NCI-H345 (cell line): ENCODE data around the gene STRA6.

ENCODE experiments used
- DNase-seq: peaks from one replicate; lab custom pipeline; 2025; lab: John Stamatoyannopoulos, UW

Gene STRA6

DNA sequence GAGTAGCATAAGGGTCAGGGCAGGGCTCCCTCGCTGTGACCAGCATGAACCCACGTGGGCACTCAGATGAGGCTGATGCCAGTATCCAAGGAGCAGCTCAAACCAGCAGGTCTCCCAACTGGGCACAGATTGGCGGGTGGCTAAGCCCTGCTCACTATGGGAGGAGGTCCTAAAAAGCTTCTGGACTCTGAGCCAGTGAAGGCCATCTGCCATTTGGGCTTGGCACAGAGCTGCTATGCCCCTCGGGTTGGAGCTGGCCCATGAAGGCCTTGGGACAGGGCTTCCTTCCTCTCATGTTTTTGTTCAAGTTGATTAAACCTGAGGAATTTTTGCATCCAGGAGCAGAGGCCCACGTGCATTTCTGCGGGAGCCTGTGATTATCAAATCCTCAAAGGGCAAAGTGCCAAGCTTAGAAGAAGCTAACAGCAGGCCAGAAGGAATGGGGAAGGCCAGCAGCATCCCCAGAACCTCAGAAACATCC, 4.3 kb upstream of the STRA6 start:
- DNase-seq: no peak

DNA sequence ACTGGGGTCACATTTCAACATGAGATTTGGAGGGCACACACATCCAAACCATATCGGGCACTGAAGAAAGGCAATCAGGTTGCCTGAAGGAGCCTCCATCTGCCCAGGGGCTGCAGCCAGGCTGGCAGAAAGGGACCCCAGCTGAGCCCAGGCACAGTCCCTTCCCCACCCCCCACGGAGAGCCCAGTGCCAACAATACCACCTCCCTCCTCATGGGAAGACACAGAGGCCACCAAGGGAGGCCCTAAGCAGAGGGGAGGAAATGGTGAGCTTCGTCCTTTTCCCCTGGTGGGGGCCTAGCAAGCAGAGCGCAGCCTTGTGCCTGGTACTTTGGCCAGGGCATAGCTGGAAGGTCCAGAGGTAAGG, 3.0 kb upstream of the STRA6 start:
- no peak for DNase-seq

DNA sequence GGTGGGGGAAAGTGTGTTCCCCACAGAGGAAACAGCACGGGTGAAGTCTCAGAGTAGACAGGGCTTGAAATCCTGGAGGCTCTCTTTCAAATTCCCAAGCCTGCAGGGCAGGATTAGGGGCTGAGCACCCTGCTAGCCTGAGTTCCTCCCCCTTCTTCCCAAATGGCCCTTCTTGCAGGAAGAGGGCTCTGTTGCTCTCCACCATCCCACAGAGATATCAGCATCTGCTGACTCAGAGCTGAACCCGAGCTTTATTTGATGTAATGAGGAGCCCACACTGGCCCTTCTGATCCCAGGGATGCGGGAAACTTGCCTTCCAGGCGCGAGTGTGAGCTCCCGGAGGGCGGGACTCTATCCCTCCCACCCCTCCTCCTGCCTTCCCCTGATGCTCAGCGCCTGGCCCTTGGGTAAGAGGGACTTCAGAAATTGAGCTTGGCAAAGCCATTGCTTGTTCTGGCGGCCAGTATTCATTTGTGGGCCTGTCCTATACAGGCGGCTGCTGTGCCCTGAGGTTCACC, 1.4 kb upstream of the STRA6 start:
- DNase-seq: no peak

DNA sequence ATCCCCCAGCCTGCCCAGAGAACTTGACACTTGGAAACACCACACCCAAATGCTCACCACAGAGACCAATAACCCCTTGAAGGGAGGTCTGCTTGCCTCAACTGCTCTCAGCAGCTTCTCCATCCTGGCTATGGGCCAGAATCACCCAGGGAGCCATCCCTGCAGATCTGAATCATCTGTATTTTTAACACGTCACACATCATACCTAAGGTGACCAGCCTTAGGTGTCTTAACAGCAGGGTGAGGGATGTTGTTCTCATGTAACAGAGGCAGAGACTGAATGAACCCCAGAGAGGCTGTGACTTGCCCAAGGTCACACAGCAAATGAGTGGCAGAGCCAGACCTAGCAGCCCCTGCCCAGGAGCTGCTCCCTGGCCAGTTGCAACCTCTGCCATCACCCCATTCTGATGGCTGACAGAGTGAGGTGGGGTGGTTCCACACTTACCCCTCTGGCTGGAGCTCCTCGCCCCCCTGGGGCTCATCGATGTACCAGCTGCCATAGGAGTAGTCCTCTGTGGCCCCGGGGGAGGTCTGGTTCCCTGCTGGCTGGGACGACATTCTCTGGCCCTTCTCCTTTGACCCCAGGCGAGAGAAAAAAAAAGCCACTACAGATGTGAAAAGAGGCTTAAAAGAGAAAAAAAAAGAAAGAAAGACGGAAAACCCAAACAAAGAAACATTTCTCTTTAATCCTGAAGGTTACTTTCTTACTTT, 722 bp downstream of the STRA6 start:
- no peak for DNase-seq

DNA sequence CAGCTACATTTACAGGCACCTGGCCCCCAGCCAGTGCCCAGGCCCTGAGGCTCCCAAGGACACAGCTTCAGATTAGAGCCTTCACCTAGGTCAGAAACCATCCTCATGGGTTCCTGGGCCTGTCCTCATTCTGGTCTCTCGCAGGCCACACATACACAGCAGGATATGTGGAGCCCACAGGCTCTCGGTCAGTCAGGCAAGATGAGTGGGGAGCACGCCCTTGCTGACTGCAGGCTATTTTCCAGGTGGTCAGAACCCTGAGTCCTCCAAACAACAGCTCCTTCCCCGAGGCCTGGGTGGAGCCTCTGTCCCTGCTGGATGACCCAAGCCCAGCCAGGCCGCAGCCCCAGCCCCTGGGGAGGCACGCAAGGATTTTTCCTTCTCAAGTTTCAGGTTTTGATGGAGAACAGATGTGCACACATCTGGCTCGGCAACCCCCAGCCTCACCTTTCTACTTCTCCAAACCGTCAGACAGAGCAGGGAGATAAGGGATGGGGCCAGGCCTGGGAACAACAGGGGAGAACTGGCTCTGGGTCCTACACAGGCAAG, 1.6 kb downstream of the STRA6 start:
- no peak for DNase-seq

DNA sequence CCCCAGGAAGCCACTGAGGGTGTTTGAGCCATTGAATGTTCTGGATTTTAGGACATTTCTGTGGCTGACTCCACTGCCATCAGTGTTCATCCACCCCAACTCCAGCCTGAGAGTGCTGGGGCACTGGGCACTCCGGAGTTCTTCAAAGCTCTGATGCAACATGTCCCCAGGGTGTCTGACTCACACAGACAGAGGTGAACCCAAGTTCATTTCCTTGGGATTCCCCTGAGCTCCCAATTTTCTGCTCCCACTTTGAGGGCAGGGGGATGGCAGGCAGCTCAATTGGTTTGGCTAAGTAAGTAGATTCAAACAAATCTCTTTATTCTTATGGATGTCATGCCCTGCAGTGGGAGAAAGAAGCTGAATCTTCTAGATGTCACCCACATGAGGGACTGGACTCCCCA, 2.2 kb downstream of the STRA6 start:
- DNase-seq: no peak

DNA sequence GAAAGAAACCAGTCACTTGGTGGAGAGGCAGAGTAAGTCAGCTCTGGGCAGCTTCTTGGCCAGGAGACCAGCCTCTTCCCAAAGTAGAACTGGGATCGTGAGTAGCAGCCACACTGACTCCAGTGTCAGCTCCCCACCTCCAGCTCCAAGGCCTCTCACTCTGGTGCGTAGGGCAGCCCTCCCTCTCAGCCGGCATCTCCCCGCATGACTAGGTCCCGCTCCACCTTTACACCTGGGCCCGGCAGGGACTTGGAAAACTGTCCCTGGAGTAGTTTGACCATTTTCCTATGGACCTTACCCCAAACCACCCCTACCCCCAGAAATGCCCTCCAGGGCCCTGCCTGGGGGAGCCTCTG, 3.3 kb downstream of the STRA6 start:
- DNase-seq: no peak

DNA sequence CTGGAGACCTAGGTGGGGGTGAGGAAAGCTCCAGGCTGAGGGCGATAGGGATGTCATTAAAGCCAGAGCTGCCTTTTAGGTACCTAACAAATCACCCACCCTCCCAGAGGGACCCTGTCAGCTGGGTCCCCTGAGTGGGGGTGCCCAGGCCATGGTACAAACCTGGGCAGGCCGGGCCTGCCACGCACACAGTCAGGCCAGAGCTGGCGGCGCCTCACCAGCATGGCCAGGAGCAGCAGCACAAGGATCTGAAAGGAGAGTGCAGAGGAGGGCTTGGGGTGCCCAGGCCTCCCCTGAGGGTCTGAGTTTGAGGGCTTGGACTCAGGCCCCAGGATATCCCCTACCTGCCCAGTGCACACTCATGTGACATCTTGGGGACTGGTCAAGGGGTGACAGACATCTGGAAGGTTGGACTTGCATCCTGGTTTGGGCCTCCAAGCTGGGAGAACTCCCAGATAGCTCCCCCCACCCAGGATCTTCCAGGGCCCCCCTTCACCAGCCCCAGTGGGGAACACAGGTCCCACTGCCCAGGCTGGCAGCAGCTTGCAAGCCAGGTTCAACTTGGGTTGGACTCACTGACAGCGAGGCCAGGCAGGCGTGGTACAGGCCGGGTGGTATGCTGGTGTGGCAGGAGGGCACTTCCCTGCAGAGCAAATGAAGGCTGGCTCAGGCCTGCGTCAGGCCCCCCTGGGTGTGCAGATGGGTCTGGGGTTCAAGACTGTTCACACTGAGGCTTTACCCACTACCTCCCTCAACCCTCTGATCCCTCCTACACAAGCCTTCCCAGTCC, 5.2 kb downstream of the STRA6 start:
- DNase-seq: no peak

DNA sequence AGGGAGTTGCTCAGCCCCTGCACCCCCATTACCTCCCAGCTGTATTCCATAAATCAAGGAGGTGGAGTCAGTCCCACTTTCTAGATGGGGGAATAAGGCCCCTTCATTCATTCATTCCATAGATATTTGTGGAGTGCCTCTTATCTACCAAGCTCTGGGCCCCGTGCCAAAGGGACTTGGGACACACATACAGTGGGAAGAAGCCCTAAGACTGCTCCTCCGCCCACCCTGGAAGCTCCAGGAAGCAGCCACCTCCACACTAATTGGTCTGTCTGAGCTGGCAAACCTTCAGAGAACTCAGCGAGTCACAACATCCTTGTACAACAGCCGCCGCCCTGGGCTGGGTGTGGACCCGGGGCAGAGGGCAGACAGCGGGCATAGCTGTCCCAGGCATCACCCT, 6.4 kb downstream of the STRA6 start:
- peak; percentile 42 for DNase-seq

DNA sequence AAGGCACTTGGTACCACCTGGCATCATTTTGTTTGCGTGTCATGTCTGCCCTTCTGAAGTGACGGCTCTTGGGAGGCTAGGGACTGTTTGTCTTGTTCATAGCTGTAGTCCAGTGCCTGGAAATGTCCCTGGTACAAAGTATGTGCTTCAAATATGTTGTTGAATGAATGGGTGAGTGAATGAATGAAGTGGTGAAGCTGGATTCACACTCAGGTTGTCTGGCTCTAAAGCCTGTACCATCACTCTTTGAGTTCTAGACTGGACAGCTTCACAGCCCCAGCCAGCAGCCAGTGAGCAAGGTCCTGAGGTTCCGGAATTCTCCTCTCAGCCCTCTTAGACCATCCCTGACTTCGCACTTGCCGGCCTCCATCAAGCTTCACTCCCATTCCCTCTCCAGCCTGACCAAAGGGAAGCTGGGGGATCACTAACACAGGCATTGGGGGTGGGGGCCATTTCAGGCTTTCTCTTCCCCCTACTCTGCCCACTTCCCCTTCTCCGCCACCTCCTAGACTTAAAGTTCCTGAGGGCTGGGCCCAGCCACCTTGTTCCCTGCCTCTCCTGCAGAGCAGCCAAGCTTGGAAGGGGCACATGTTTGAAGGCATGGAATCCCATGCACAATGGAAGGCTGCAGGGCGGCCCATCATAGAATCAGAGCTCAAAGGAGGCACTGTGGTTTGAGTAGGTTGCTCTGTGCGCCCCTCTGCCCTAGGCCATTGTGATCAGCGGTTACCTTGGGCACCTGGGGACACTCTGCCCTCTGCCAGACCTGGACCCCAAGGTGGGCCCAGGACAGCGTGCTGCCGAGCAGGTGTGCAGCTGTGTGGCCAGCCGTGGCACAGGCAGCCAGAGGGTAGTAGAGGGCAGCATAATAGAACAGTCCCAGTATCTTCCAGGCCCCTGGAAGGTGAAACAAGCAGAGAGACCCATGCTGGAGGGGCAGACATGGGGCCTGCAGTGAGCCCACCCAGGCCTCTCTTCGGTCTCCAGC, 7.7 kb downstream of the STRA6 start:
- no peak for DNase-seq

DNA sequence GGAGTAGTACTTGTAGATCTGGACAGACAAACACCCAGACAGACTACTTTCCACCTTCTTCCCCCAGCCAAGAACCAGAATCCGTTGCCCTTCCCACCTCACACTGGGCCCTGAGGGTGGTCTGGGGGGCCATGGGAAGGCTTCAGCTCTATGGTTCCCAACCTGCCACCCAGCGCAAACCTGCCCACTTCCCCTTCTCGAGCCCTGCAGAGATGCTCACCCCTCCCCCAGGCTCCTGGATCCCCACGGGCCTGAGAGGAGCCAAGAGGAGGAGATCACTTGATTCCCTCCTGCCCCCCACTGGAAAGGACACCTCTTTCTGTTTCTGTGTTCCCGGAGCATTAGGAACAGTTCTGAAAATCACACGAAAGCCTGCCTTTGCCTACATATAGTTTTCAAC, 8.7 kb downstream of the STRA6 start:
- no peak for DNase-seq

DNA sequence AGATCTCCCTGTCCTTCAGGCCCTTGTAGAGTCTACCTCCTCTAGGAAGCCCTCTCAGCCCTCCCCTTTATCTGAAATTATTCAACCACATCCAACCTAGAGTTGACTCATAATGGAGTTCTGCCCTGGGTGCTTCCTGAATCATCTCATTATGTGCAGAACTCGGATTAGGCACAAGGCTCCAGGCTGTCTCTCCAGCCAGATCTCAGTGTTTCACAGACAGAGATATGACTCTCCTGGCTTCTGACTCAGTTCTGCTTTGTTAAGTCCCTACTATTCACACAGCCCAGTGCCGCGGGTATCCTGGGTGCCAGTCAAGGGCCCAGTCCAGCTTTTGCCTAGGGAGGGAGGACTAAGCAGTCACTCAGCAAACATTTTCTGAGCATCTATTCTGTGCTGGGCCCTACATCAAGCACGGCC, 9.3 kb downstream of the STRA6 start:
- DNase-seq: no peak

DNA sequence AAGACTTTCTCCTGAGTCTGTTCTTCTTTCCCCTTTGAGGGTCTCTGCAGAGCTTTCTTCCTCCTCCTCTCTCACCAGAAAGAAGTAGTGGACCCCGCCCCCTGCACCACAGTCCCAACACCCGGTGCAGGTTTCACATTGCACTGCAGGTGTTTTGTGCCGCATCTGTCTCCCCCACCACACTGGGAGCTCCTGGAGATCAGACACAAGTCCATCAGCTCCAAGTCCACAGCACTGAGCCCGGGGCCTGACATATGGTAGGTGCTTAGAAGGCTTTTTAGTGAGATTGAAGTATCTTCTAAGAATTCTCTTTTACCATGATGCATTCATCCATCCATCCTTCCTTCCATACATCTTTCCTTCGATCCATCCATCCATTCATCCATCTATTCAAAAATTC, 9.8 kb downstream of the STRA6 start:
- DNase-seq: no peak

DNA sequence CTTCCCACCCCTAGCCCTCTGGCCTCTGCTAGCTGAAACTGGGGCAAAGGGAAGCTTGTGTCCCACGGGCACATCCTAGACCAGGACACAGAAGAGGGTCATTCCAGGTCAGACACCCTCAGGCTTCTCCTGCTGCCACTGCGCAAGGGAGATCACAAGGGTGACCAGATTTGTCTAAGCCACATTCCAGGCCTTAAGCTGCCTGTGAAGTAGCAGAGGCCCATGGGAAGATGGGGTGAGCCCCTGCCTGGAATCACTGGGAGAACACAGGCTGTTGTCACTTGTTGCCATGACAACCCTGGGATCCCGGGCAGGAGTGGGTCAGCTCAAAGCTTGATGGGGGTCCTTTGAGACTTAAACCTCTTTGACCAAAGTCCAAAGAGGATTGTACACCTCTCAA, 10.8 kb downstream of the STRA6 start:
- DNase-seq: no peak

DNA sequence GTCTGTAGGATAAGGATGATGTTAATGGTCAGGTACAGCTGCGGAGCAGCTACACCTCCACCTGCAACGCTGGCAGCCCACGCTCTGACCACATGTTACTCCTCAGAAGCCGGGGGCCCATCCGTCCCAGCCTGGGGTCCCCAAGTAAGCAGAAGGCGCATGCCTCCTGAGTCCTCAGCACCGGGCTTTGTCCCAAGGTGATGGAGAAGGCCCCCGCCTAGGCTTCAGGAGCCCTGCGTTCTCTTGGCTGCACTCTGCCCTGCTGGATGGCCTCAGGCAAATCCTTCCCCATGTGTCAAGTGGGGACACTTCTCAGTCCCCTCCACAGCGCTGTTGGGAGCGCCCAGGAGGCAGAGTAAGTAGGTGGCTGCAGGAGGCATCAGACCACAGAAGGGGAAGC, 14.4 kb downstream of the STRA6 start:
- DNase-seq: no peak

DNA sequence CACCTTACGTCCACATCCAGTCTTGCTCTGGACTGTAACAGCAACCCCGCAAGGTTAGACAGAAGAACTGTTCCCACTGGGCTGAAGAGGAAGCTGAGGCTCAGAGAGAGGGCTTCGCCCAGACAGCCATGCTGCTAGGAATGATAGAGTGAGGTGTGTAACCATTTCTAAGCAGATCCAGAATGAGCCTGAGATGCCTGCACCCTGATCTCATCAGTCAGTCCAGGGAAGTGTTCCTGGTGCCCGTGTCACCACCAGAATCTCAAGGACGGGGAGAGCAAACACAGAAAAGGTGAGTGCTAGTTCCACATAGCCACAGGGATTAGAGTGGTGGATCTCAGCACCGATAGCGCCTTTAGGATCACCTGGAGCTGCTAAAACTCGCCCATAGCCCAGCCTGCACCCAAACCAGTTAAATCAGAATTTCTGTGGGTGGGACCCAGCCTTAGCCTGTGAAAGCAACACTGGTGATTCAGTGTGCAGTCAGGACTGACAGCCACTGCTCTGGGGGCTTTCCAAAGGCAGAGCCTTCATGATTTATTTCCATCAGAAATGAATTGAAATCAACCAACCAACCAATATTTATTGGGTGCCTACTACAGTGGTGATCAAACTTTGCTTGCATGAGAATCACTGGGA, 16.8 kb downstream of the STRA6 start:
- DNase-seq: no peak

DNA sequence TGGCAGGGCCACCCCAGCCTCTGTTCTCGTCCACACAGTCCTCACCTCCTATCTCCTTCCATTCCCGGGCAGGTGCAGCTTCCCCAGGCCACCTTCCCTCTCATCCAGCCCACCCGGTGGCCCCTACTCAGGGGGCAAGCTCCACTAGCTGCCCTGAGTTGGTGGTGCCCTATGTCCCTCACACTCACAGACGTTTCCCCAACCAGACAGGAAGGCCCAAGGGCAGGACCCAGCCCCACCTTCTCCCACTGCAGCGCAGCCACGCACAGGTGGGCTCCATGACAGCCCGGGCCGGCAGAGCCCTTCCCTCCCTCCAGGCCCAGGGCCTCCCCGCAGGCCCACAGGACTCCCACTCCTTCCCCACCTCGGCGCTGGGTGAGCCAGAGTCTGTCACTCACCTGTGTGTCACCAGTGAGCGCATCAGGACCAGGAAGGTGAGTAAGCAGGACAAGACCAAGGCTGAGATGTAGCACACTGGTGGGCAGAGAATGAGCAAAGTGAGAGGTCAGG, 17.9 kb downstream of the STRA6 start:
- no peak for DNase-seq

DNA sequence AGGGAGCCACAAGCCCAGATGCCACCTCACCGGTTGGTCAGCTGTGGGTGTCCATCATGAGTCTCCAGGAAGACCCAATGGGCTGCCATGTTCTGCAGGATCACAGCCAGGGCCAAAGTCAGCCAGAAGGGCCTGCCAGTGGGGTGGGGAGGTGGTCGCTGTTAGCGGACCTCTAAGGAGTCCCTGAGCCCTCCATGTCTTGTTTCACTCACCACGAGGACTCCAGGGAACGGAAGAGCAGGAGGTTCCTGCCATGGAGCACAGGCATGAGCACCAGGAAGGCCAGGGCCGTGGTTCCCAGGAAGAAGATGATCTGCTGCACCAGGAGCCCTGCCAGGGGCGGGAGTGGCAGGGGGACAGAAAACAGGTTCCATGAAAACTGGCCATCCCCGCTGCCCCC, 20.5 kb downstream of the STRA6 start:
- no peak for DNase-seq

DNA sequence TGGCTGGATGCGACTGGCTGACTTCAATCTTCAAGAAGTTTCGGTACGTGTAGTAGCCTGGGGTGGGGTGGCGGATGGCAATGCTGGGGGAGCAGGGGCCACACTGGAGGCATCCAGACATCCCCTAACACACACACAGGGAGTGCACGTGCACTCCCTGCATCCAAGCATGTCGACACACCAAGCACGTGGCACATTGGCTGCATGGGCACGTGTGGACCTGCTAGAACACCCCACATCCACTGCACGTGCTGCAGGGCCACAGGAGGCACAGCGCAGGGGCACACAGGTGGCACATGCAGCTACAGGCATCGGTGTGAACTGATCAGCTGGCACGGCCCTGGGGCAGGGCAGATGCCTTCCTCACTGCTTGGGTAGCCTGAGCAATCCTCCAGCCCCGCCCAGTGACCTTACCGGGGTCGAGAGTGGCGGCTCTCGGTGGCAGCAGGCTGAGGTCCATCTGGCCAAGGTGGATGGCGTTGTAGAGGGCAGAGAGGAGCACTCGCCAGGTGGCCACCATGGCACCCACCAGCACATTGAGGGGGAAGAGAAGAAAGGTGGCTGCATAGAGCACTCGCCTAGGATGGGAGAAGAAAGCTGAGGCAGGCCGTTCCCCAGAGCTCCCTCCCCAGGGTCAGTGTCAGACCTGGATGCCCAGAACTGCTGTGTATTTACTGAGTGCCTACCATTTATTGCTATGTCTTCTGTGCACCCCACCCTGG, 21.5 kb downstream of the STRA6 start:
- no peak for DNase-seq
